Effector memory CD4-positive, alpha-beta T cell (primary cell): ENCODE data around the gene GUCY1A2.

Source experiments
- DNase-seq, 3 donors: peaks; one replicate each; pipeline ENCODE4 v3.0.0-alpha.2; 2020
- H3K27ac ChIP-seq: 2 replicates; pipeline ENCODE4 v1.7.0; 2013; ENCODE audit warnings: mild to moderate bottlenecking, low read length, moderate library complexity; ENCODE audit not compliant: insufficient read depth, poor library complexity, severe bottlenecking
- H3K27me3 ChIP-seq: replicated peaks from 2 replicates; pipeline ENCODE4 v1.7.0; 2013; ENCODE audit warnings: mild to moderate bottlenecking, low read length; ENCODE audit not compliant: insufficient read depth, control insufficient read depth, poor library complexity, severe bottlenecking
- H3K36me3 ChIP-seq: 2 replicates; pipeline ENCODE4 v1.7.0; 2013; ENCODE audit warnings: mild to moderate bottlenecking, low read length, moderate library complexity; ENCODE audit not compliant: control insufficient read depth, insufficient read depth
- H3K4me1 ChIP-seq: 2 replicates; pipeline ENCODE4 v1.7.0; 2013; ENCODE audit warnings: low read length, mild to moderate bottlenecking; ENCODE audit not compliant: control insufficient read depth, insufficient read depth, poor library complexity, severe bottlenecking
- H3K4me3 ChIP-seq: 2 replicates; pipeline ENCODE4 v1.7.0; 2013; ENCODE audit warnings: low read length, low read depth, mild to moderate bottlenecking; ENCODE audit not compliant: insufficient read depth, poor library complexity, severe bottlenecking
- H3K9me3 ChIP-seq: 2 replicates; pipeline ENCODE4 v1.7.0; 2013; ENCODE audit warnings: mild to moderate bottlenecking, low read length, moderate library complexity; ENCODE audit not compliant: control insufficient read depth

The GUCY1A2 gene

DNA sequence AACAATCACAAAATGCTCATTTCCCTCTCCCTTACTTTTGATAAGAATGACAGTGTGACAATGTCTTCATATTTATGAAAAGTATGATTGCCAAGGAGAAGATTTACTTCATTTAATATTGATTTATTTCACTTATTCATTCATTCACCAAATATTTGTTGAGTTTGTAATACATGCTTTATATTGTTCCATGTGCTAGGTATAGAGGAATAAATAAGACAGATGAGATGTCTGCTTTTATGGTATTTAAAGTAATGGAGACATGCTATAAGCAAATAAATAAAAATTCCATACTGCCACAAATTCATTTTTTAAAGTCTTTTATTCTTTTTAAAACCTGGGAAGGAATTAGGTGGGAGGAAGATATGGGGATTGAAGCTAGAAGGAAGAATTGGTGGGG, 289.4 kb downstream of the GUCY1A2 start:
- Histone ChIP-seq H3K27ac (no peak overlapping the region), H3K4me3 (no peak overlapping the region), H3K36me3 (no peaks in the 10 kb centered on the region), H3K4me1 (no peaks in the 10 kb centered on the region), H3K27me3 (no peaks in the 10 kb centered on the region), H3K9me3 (no peaks in the 10 kb centered on the region)
- DNase-seq = no peak

DNA sequence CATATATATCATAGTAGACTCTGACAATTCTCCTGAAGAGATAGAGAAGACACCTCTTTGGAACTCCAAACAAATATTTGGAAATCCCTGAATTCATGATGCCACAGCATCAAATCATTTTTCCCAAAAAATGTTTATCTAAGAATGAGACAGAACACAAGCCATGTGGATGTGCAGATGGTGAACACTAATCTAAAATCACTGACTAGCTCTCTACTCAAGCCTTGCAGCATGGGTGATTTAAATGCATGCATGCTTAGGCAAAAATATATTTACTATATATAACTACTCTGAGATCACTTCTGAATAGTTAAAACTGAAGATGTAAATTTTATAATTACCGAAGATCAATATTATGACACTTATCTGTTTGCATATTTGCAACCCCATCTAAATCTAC, 289.9 kb downstream of the GUCY1A2 start:
- H3K27me3 ChIP-seq = no peaks in the 10 kb centered on the region
- DNase-seq = no peak
- H3K4me1 ChIP-seq = no peaks in the 10 kb centered on the region
- H3K27ac ChIP-seq = no peak overlapping the region
- no peaks in the 10 kb centered on the region for H3K9me3 ChIP-seq
- no peak overlapping the region for H3K4me3 ChIP-seq
- H3K36me3 ChIP-seq = no peaks in the 10 kb centered on the region

DNA sequence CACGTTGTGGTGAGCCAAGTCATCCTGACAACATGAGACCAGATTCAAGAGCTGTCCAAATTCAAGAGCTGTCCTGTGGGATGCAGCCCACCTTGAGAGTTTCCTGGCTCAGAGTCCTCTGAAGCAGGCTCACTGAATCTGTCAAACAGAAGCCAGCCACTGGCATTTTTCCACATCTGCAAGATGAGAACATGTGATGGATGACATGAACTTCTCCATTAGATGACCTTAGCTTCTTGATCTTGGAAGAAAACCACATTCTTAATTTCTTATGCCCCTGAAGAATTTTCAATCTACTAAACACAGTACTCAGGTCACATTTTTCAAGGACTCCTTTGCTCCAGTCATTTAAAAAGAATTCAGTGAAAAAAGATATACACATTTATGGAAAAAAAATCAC, 291.0 kb downstream of the GUCY1A2 start:
- Histone ChIP-seq H3K27ac (no peak overlapping the region), H3K36me3 (no peaks in the 10 kb centered on the region), H3K4me1 (no peaks in the 10 kb centered on the region), H3K9me3 (no peaks in the 10 kb centered on the region), H3K4me3 (no peak overlapping the region), H3K27me3 (no peaks in the 10 kb centered on the region)
- no peak for DNase-seq

DNA sequence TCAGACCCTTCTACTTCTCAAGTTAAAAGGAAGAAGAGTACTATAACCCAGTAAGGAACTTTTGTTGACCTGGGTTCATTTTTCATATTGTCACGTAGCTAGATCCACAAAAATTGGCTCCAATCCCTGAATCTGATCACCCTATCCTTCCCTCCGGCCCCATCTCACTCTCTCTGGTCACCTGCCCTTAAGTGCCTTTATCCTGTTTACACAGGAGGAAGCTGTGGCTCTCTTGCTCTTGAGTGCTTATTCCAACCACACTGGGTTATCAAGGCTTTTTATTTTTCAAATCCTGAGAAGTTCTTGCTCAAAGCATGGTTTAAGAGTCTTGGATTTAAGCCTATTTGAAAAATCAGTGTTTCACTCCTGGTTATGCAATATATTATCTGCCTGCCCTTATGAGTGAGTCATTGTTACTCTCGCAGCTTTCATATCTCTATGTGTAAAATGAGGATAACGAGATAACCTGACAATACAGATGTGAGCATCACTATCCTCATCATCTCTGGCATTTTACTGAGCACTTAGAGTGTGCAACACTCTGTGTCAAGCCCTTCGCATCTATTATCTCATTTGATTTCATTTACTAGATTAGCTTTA, 293.9 kb downstream of the GUCY1A2 start:
- DNase-seq = no peak
- no peak overlapping the region for H3K4me3 ChIP-seq

DNA sequence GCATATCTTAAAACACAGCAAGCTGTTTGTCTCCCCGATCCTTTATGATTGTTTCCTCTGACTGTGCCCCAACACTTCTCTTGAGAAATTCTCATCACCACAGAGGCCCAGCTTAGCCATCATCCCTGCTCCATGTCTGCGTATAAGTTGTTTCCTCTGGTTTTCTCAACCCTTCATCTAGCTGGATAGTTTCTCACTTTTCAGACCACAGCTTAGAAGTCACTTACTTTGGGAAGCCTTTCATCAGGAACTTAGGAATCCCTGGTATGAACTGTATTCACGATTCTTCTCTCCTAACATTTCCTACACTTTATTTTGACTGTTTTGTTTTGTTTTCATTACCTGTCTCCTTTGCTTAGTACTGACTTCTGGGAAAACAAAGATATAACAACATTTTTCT, 295.2 kb downstream of the GUCY1A2 start:
- Histone ChIP-seq H3K27me3 (no peaks in the 10 kb centered on the region), H3K36me3 (no peaks in the 10 kb centered on the region), H3K27ac (no peak overlapping the region), H3K9me3 (no peaks in the 10 kb centered on the region), H3K4me1 (no peaks in the 10 kb centered on the region), H3K4me3 (no peak overlapping the region)
- no peak for DNase-seq

More for the DNA sequence above, 293.9 kb downstream of the GUCY1A2 start:
- Histone ChIP-seq H3K27ac (no peak overlapping the region), H3K4me1 (no peaks in the 10 kb centered on the region), H3K9me3 (no peaks in the 10 kb centered on the region), H3K27me3 (no peaks in the 10 kb centered on the region), H3K36me3 (no peaks in the 10 kb centered on the region)

DNA sequence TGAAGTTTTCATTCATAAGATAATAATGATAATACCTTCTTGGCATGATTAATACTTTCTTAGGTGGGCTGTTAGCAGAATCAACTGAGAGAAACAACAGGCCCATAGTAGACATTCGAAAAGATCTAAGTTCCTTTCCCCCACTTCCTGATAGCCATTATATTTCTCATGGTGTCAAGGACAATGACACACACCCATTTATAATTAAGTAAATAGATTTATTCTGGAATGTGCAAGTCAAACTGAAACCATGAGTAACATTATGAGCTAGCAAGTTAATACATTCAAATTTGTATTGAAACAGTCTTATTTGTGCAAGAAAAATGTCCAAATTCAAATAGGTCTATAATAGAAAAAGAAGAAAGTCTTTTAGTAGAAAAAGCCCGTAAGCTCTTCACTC, 301.1 kb downstream of the GUCY1A2 start:
- H3K36me3 ChIP-seq = no peaks in the 10 kb centered on the region
- DNase-seq = no peak
- H3K27me3 ChIP-seq = no peaks in the 10 kb centered on the region
- H3K4me3 ChIP-seq = no peak overlapping the region
- no peaks in the 10 kb centered on the region for H3K4me1 ChIP-seq
- no peak overlapping the region for H3K27ac ChIP-seq
- no peaks in the 10 kb centered on the region for H3K9me3 ChIP-seq

DNA sequence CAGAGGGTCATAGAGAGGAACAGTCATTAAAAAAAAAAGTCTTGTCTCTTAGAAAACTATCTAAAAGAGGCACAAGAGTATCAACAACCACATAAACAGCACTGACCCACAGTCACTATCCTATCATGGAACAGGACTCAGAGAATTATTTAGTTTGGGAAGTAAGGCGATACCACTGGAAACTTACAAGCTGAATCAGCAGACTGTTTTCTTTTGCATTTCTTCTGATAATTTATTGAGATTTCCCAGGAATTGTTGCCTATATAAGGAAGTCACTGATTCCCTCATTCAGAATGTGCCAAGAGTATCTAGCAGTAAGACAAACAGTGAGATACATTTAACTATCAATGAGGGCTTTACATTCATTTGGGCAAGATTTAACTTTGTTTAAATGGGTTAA, 304.1 kb downstream of the GUCY1A2 start:
- H3K4me1 ChIP-seq = no peaks in the 10 kb centered on the region
- H3K27me3 ChIP-seq = no peaks in the 10 kb centered on the region
- H3K4me3 ChIP-seq = no peak overlapping the region
- DNase-seq = no peak
- no peak overlapping the region for H3K27ac ChIP-seq
- no peaks in the 10 kb centered on the region for H3K9me3 ChIP-seq
- no peaks in the 10 kb centered on the region for H3K36me3 ChIP-seq

DNA sequence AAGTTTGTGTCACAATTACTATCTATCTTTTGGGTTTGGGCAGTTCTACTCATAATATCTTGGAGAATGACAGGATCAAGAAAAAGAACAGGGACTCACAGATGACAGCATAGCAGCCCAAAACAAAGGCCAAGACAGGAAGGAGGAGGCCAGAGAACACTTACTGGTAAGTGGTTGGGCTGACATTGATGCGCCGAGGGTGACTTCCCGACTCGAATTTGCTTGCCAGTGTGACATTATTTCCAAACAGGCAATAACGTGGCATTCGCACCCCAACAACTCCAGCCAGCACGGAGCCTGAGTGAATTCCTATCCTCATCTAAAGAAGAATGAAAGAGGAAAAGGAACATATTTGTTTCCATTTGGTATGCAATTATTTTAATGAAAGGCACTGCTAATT, 309.9 kb downstream of the GUCY1A2 start:
- Histone ChIP-seq H3K27me3 (no peaks in the 10 kb centered on the region), H3K4me3 (no peak overlapping the region), H3K27ac (no peak overlapping the region), H3K4me1 (no peaks in the 10 kb centered on the region), H3K9me3 (no peaks in the 10 kb centered on the region), H3K36me3 (no peaks in the 10 kb centered on the region)
- DNase-seq = no peak

DNA sequence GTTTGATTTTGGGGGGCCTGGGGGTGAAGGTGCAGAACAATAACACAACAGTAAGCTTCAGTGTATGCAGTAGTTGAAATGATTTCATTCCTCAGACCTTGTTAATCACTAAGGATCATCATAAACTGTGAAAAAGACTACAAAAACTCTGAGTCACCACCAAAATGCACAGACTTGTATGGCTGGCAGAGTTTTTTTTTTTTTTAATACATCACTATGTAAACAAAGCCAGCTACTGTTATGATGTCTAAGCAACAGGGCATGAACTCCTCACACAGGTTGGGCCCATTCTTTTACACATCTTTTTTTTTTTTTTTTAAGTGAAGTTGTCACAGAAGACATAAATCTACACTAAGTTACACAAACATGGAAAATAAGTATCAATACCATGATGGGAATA, 311.9 kb downstream of the GUCY1A2 start:
- no peaks in the 10 kb centered on the region for H3K4me1 ChIP-seq
- no peaks in the 10 kb centered on the region for H3K27me3 ChIP-seq
- no peak overlapping the region for H3K4me3 ChIP-seq
- H3K27ac ChIP-seq = no peak overlapping the region
- no peaks in the 10 kb centered on the region for H3K9me3 ChIP-seq
- DNase-seq = no peak
- no peaks in the 10 kb centered on the region for H3K36me3 ChIP-seq

DNA sequence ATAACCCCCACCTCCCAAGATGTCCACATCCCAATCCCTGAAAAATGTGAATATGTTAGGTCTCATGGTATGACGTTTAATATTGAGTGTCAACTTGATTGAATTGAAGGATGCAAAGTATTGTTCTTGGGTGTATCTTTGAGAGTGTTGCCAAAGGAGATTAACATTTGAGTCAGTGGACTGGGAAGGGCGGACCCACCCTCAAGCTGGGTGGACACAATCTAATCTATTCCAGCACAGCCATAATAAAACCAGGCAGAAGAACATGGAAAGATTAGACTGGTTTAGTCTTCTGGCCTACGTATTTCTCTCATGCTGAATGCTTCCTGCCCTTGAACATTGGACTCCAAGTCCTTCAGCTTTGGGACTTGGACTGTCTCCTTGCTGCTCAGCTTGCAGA, 315.5 kb downstream of the GUCY1A2 start:
- Histone ChIP-seq H3K27me3 (no peaks in the 10 kb centered on the region), H3K9me3 (no peaks in the 10 kb centered on the region), H3K4me1 (no peaks in the 10 kb centered on the region)

DNA sequence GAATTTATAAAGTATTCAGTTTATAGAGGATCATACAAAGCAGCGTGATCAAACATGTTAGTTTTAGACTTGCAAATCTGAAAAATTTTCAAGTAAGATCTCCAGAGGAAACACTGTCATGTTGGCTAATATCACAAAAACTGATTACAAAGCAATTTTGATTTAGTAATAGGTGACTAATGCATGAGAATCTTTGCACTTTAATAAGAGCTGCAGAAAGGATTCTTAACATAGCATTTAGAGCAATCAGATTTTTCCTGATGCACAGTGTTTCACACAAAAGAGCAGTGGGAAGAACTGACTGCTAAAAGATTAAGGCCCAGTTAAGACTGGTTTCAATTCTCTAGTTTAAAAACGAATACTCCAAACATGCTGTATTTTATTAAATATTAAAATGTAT, 321.2 kb downstream of the GUCY1A2 start:
- H3K9me3 ChIP-seq = no peaks in the 10 kb centered on the region
- no peak for DNase-seq
- H3K4me1 ChIP-seq = no peaks in the 10 kb centered on the region
- no peaks in the 10 kb centered on the region for H3K36me3 ChIP-seq
- H3K27me3 ChIP-seq = no peaks in the 10 kb centered on the region
- no peak overlapping the region for H3K27ac ChIP-seq
- H3K4me3 ChIP-seq = no peak overlapping the region

More for the DNA sequence above, 315.5 kb downstream of the GUCY1A2 start:
- no peak for DNase-seq
- Histone ChIP-seq H3K27ac (no peak overlapping the region), H3K4me3 (no peak overlapping the region), H3K36me3 (no peaks in the 10 kb centered on the region)
